ENCODE data around the gene VPS37C. TPM values are rescaled to one million over a fixed set of nuclear protein-coding genes. Genes with fewer than 3 reads are reported as not detected.
"Not testable (repeated sequence)": the region's sequence is repeated elsewhere in the genome, so short reads cannot be mapped to it uniquely, and the experiment has no call there.

The VPS37C gene
- total RNA-seq, 1 experiment from 2014 or later = 36.3 TPM

GRCh38 chr11:61202950-61203746 lies 41.9 kb upstream of the VPS37C start, which contains the start of gene PGA3:
TSS of gene PGA3 (plus strand) at chr11:61203515. CDS start at chr11:61203565, 50 bp downstream.
- H3K27me3 ChIP-seq (replicated peaks; ENCODE audit: control insufficient read depth, insufficient read depth, low read length); H3K4me1 Mint-ChIP-seq (ENCODE audit: low read depth, unreplicated experiment); H3K4me3 ChIP-seq (ENCODE audit: low read depth, low read length); DNase-seq; H3K36me3 Mint-ChIP-seq (ENCODE audit: insufficient read depth, unreplicated experiment); intact Hi-C loops (cut with micrococcal nuclease; ENCODE audit: unreplicated experiment); CTCF ChIA-PET; H3K4me1 ChIP-seq; H3K4me3 Mint-ChIP-seq (ENCODE audit: unreplicated experiment); H3K36me3 ChIP-seq (ENCODE audit: control insufficient read depth, insufficient read depth, low read length); POLR2A ChIA-PET; BruUV-seq (replicated peaks); H3K9me3 ChIP-seq; H3K9me3 Mint-ChIP-seq (ENCODE audit: unreplicated experiment); H3K27ac Mint-ChIP-seq (ENCODE audit: unreplicated experiment): not testable (repeated sequence)
- H3K27me3 Mint-ChIP-seq (ENCODE audit: insufficient read depth, unreplicated experiment) = peaks cover 13% of the 10 kb centered on the region

GRCh38 chr11:61201476-61201875 lies 40.2 kb upstream of the VPS37C start:
- Histone ChIP-seq H3K27me3 (replicated peaks; ENCODE audit: control insufficient read depth, insufficient read depth, low read length) (no peaks in the 10 kb centered on the region), H3K4me1 (no peaks in the 10 kb centered on the region), H3K9me3 (no peaks in the 10 kb centered on the region), H3K4me3 (ENCODE audit: low read depth, low read length) (no peak overlapping the region), H3K36me3 (ENCODE audit: control insufficient read depth, insufficient read depth, low read length) (no peaks in the 10 kb centered on the region)
- Mint-ChIP-seq H3K27ac (ENCODE audit: unreplicated experiment) (no peak overlapping the region), H3K4me3 (ENCODE audit: unreplicated experiment) (no peak overlapping the region), H3K27me3 (ENCODE audit: insufficient read depth, unreplicated experiment) (peaks cover 13% of the 10 kb centered on the region), H3K9me3 (ENCODE audit: unreplicated experiment) (no peaks in the 10 kb centered on the region), H3K4me1 (ENCODE audit: low read depth, unreplicated experiment) (no peaks in the 10 kb centered on the region), H3K36me3 (ENCODE audit: insufficient read depth, unreplicated experiment) (no peaks in the 10 kb centered on the region)
- no peak for DNase-seq
- intact Hi-C loops (cut with micrococcal nuclease; ENCODE audit: unreplicated experiment) = no loop called here
- TF ChIP-seq, protein P1, sequence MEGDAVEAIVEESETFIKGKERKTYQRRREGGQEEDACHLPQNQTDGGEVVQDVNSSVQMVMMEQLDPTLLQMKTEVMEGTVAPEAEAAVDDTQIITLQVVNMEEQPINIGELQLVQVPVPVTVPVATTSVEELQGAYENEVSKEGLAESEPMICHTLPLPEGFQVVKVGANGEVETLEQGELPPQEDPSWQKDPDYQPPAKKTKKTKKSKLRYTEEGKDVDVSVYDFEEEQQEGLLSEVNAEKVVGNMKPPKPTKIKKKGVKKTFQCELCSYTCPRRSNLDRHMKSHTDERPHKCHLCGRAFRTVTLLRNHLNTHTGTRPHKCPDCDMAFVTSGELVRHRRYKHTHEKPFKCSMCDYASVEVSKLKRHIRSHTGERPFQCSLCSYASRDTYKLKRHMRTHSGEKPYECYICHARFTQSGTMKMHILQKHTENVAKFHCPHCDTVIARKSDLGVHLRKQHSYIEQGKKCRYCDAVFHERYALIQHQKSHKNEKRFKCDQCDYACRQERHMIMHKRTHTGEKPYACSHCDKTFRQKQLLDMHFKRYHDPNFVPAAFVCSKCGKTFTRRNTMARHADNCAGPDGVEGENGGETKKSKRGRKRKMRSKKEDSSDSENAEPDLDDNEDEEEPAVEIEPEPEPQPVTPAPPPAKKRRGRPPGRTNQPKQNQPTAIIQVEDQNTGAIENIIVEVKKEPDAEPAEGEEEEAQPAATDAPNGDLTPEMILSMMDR (IDR thresholded peaks at IDR 0.05; ENCODE audit: insufficient read depth in 1 of 2, low read depth in 1 of 2, low read length in 1 of 2, severe bottlenecking in 1 of 2, unreplicated experiment in 1 of 2) = no peak
- ChIA-PET POLR2A (no interaction called here), CTCF (interaction anchor here (1.0 kb wide), 1 partner anchor 183 kb away, joined by 4 read pairs; no protein-coding TSS in a partner anchor)
- no TSS peak for BruUV-seq (replicated peaks)

GRCh38 chr11:61198948-61199523 lies 37.8 kb upstream of the VPS37C start:
- no TSS peak for BruUV-seq (replicated peaks)
- peaks cover 7% of the 10 kb centered on the region for H3K4me1 Mint-ChIP-seq (ENCODE audit: low read depth, unreplicated experiment)
- no peaks in the 10 kb centered on the region for H3K27me3 ChIP-seq (replicated peaks; ENCODE audit: control insufficient read depth, insufficient read depth, low read length)
- ChIA-PET CTCF (no interaction called here), POLR2A (no interaction called here)
- H3K4me1 ChIP-seq = no peaks in the 10 kb centered on the region; the same call in 1 of the 2 replicates
- intact Hi-C loops (cut with micrococcal nuclease; ENCODE audit: unreplicated experiment) = no loop called here
- no peak overlapping the region for H3K27ac Mint-ChIP-seq (ENCODE audit: unreplicated experiment)
- no peaks in the 10 kb centered on the region for H3K9me3 Mint-ChIP-seq (ENCODE audit: unreplicated experiment)
- H3K36me3 ChIP-seq (ENCODE audit: control insufficient read depth, insufficient read depth, low read length) = no peaks in the 10 kb centered on the region
- TF ChIP-seq, protein P1 (IDR thresholded peaks at IDR 0.05; ENCODE audit: insufficient read depth in 1 of 2, low read depth in 1 of 2, low read length in 1 of 2, severe bottlenecking in 1 of 2, unreplicated experiment in 1 of 2) = no peak
- DNase-seq = no peak
- H3K27me3 Mint-ChIP-seq (ENCODE audit: insufficient read depth, unreplicated experiment) = peaks cover 7% of the 10 kb centered on the region
- no peaks in the 10 kb centered on the region for H3K36me3 Mint-ChIP-seq (ENCODE audit: insufficient read depth, unreplicated experiment)
- H3K9me3 ChIP-seq = no peaks in the 10 kb centered on the region
- H3K4me3 Mint-ChIP-seq (ENCODE audit: unreplicated experiment) = no peak overlapping the region
- H3K4me3 ChIP-seq (ENCODE audit: low read depth, low read length) = no peak overlapping the region
